Fibroblast of skin of left quadriceps (primary cell): ENCODE results near the gene IRF7.

Experiments used
- DNase-seq, 2 experiments: peaks; one replicate each; pipeline ENCODE4 v3.0.0-alpha.2; 2013; ENCODE audit warnings: low read depth in 2 of 2

The IRF7 gene

DNA sequence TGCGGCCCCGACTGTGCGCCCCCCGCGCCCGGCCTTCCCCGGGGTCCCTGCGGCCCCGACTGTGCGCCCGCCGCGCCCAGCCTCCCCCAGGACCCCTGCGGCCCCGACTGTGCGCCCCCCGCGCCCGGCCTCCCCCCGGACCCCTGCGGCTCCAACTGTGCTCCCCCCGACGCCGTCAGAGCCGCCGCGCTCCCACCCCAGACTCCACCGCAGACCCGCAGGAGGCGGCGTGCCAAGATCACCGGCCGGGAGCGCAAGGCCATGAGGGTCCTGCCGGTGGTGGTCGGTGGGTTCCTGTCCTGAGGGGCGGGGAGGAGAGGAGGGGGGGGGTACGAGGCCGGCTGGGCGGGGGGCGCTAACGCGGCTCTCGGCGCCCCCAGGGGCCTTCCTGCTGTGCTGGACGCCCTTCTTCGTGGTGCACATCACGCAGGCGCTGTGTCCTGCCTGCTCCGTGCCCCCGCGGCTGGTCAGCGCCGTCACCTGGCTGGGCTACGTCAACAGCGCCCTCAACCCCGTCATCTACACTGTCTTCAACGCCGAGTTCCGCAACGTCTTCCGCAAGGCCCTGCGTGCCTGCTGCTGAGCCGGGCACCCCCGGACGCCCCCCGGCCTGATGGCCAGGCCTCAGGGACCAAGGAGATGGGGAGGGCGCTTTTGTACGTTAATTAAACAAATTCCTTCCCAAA, 24.4 kb upstream of the IRF7 start:
- DNase-seq, result no peak

DNA sequence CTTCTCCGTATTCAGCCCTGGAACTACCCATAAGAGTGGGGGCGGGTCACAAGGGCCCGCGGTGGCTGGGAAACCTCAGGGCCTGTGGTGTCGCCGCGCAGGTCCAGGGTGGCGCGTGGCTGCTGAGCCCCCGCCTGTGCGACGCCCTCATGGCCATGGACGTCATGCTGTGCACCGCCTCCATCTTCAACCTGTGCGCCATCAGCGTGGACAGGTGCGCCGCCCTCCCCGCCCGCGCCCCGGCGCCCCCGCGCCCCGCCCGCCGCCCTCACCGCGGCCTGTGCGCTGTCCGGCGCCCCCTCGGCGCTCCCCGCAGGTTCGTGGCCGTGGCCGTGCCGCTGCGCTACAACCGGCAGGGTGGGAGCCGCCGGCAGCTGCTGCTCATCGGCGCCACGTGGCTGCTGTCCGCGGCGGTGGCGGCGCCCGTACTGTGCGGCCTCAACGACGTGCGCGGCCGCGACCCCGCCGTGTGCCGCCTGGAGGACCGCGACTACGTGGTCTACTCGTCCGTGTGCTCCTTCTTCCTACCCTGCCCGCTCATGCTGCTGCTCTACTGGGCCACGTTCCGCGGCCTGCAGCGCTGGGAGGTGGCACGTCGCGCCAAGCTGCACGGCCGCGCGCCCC, 23.7 kb upstream of the IRF7 start:
- DNase-seq, result no peak

- no peak for DNase-seq
These were observed 23.0 kb upstream of the IRF7 start for GRCh38 chr11:638631-639331.

GRCh38 chr11:637593-638521, 22.1 kb upstream of the IRF7 start:
- no peak for DNase-seq

DNA sequence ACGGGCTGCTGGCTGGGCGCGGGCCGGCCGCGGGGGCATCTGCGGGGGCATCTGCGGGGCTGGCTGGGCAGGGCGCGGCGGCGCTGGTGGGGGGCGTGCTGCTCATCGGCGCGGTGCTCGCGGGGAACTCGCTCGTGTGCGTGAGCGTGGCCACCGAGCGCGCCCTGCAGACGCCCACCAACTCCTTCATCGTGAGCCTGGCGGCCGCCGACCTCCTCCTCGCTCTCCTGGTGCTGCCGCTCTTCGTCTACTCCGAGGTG, 21.5 kb upstream of the IRF7 start:
- DNase-seq, result no peak

DNA sequence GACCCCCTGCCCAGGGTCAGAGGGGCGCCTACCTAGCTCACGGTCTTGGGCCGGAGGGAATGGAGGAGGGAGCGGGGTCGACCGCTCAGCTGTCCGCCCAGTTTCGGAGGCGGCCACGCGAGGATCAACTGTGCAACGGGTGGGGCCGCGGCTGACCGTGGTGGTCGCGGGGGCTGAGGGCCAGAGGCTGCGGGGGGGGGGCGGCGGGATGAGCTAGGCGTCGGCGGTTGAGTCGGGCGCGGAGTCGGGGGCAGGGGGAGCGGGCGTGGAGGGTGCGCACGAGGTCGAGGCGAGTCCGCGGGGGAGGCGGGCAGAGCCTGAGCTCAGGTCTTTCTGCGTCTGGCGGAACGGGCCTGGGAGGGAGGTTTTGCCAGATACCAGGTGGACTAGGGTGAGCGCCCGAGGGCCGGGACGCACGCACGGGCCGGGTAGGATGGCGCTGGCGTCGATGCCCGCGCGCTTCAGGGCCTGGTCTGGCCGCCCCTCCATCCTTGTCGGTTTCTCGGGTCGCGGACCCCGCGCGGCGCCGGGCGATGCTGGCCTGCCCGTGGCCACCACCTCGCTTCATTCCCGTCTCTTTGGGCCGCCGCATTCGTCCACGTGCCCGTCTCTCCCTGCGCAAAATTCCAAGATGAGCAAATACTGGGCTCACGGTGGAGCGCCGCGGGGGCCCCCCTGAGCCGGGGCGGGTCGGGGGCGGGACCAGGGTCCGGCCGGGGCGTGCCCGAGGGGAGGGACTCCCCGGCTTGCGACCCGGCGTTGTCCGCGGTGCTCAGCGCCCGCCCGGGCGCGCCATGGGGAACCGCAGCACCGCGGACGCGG, 21.0 kb upstream of the IRF7 start, which contains the start of gene DRD4:
Gene DRD4 (plus strand): TSS at position 759 of the 822 bp plus-strand sequence. CDS start 36 bp downstream, at position 795.
- no peak for DNase-seq

DNA sequence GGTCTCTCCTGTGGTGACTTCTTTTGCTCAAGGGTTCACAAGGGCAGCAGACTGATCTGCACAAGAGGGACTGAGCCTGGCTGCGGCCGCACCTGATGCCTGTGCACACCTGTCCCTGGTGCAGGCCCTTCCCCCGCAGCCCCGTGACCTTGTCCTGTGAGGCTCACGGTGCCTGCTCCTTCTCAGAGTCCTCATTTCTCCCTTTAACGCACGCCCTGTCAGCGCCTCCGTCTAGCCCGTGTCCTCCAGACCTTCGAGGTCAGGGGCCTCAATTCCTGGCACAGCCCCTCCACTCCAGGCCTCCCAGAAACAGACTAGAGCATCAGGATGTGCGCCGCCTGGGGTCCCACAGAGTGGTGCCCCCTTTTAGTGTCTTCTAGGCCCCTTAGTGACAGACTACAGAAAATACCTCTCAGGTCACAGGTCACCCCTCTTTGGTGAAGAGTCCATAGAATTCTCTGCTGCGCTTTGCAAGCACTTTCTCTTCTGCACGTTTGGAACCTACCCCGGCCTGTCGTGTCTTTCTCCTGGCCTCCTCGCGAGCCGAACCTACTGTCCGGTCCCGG, 20.3 kb upstream of the IRF7 start:
- DNase-seq, result no peak

GRCh38 chr11:630871-631270, 15.1 kb upstream of the IRF7 start:
- DNase-seq, result no peak

DNA sequence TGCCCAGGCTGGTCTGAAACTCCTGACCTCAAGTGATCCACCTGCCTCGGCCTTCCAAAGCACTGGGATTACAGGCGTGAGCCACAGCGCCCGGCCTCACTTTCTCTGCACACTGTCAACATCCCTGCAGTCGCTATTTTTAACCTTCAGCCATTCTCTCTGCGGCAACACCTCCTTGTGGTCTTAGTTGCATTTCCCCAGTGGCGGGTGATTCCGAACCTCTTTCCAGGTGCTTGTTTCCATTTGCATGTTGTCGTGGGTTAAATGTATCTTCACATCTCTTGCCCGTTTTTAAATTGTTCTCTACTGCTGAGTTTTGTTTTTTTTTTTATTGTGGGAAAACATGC, 13.5 kb upstream of the IRF7 start:
- no peak for DNase-seq

- no peak for DNase-seq
These were observed 12.3 kb upstream of the IRF7 start for GRCh38 chr11:628056-628455.

DNA sequence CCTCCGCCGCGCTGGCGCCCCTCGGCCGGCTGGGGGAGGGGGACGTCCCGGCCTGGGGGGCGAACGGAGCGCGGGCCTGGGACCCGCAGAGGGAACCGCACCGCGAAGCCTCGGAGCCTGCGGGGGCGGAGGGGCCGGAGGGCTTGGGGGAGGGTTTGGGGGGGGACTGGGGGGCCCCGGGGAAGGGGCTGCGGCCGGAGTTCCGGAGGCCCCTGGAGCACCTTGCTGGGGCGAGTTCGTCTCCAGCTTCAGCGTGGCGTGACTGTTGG, 11.5 kb upstream of the IRF7 start:
- DNase-seq, result no peak

DNA sequence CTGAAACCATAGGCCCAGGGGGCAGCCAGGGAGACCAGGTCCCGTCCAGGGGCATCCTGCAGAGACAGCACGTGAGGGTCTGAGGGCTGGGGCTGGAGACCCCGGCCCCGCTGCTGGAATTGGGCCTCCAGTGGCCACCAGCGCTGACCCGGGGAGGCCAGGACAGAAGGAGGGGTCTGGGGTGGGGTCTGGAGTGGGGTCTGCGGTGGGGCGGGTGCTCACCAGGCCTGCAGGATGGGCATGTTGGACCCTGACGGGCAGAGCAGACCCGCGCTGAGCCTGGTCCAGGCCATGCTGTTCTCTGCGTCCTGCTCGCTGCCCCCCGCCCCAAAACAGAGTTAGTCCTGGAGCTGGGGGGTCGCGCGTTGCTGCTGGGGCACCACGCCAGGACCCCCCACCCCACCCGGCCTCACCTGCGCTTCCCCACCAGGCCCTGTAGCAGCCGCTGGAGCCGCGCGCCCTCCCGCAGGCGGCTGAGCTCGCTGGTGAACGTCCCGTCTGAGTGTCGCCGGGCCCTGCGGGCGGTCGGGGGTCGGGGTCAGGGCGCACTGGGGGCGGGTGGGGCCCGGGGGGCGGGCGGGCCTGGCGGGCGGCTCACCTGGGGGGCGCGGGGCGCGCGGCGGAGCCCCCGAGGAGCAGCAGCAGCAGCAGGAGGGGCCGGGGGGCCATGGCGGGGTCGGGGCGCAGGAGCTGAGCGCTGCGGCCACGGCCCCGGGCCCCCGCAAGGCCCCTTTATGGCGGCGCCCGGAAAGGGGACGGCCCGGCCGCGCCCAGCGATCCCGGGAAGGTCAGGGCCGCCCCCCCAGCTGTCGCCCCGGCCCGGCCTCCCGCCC, 10.9 kb upstream of the IRF7 start, which contains the start of gene SCT:
Gene SCT (minus strand): TSS at position 707 of the 833 bp plus-strand sequence. CDS start 38 bp downstream, at position 669.
- DNase-seq, result no peak

- no peak for DNase-seq
These were observed 10.0 kb upstream of the IRF7 start for GRCh38 chr11:625636-626268.

DNA sequence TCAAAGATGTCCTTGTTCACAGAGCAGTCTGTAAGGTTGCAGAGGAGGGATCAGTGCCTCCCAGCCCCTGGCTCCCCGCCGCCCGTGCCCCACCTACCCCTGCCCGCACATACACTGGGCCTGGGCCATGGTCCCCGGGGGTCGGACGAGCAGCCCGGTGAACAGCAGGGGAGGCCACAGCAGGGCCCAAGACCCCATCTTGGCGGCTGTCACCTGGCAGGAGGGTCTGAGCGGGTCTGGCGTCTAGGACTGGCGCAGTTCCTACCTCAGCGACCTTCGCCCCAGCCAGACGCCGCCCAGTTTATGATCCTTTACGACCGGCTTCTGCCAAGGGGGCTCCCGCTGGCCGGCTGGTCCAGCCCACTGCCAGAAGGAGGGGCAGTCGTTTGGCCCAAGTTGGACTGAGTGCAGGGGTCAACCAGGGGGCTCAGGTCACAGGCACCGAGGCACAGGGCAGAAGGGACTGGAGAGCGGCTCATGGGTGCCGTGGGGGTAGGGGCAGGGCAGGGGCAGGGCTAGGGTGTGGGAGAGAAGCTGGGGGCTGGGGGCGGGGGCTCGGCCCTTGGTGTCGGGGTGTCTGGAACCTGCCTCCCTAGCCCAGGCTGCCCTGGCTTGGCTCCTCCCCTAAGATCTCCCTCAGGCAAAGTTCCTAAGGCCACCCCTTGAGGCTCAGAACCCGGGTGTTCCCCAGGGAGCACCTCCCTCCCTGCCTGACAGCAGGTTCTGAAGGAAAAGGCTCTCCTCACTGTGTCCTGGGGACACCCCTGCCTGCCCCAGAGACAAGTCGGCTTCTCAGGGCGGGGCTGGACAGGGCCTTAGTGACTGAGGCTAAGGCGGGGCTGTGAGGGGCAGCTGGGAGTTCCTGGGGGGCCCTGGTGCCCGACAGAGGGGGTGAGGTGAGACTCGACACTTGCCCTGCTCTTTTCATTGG, 9.2 kb upstream of the IRF7 start, which contains the start of gene CDHR5:
Gene CDHR5 (minus strand): TSS at position 251 of the 931 bp plus-strand sequence. CDS start 53 bp downstream, at position 198.
- no peak for DNase-seq

DNA sequence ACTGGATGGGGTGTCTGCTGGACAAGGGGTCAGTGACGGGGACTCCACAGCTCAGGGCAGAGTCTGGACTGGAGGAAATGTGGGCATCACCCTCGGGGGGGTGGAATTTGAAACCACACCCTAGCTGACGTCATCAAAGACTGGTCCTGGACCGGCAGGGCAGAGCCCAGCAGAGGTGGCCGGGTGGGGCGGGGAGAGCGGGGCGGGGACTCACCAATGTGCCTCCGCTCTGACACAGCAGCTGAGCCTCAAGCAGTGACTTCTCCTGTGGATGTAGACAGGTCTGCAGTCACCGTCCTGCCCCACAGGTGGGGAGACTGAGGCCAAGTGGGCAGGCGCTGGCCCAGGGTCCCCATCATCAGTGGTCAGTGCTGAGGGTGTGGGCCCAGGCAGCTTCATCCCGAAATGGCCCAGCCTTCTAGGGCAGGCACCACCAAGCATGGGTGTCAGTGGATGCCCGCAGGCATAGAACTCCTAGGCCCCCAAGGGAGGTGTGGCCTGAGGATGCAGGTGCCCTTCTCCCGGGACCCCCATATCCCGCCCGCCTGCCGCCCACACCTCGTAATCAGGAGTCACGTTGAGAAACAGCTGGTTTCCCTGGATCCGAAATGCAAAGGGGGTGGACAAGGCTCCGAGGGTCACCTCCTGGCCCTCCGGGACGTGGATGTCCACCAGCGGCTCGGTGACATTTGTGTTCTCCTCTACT, 8.4 kb upstream of the IRF7 start:
- DNase-seq, result no peak

GRCh38 chr11:623349-623869, 7.7 kb upstream of the IRF7 start:
- no peak for DNase-seq

GRCh38 chr11:621838-622237, 6.1 kb upstream of the IRF7 start:
- DNase-seq, result no peak
